ENCODE data around the gene GADD45G. TPM values are rescaled to one million over a fixed set of nuclear protein-coding genes. Genes with fewer than 3 reads are reported as not detected.

The GADD45G gene
- polyA plus RNA-seq, 1 of the 3 experiments (the other 2 are of a cell fraction) = 1.3 TPM

GRCh38 chr9:89635816-89636215 is 31.0 kb downstream of the GADD45G start:
- Histone ChIP-seq H3K4me1 (ENCODE audit: control insufficient read depth in 1 of 2, insufficient read depth in 2 of 2, low read depth in 1 of 2, low read length in 1 of 2) (peaks cover 0 to 6% of the 10 kb centered on the region in 2 experiments; a peak in 1 of 4 replicates), H3K4me2 (no peak overlapping the region), H3K36me3 (replicated peaks in 1 of 2; ENCODE audit: control insufficient read depth in 1 of 2, insufficient read depth in 2 of 2, low read length in 1 of 2) (no peaks in the 10 kb centered on the region), H3K27ac (ENCODE audit: low read depth in 2 of 2, low read length in 1 of 2) (no peak overlapping the region), H3K9me2 (no peaks in the 10 kb centered on the region), H3K27me3 (ENCODE audit: insufficient read depth) (no peaks in the 10 kb centered on the region), H3K79me2 (ENCODE audit: insufficient read depth) (no peaks in the 10 kb centered on the region), H4K20me1 (ENCODE audit: insufficient read depth) (no peaks in the 10 kb centered on the region), H3K4me3 (ENCODE audit: low read depth in 2 of 2, low read length in 1 of 2) (no peak overlapping the region), H3K9me3 (no peaks in the 10 kb centered on the region), H2AFZ (ENCODE audit: low read depth) (no peak overlapping the region), H3F3A (replicated peaks; ENCODE audit: insufficient read depth) (no peaks in the 10 kb centered on the region), H3K9ac (no peak overlapping the region)
- DNase-seq = no peak
- WGBS (ENCODE audit: low lambda C conversion rate) = no CpG with 5 or more reads among the region's 5 CpGs
- POLR2A ChIA-PET = no interaction called here
- CTCF ChIA-PET = no interaction called here
- TF ChIP-seq YY1 (IDR thresholded peaks at IDR 0.05; ENCODE audit: low read depth) (no peak), TEAD4 (IDR thresholded peaks at IDR 0.05; ENCODE audit: borderline replicate concordance, insufficient read depth) (no peak), EP300 (IDR thresholded peaks at IDR 0.05; ENCODE audit: borderline replicate concordance in 1 of 2, low read depth in 1 of 2, low read length in 1 of 2) (no peak), CHD2 (IDR thresholded peaks at IDR 0.05; ENCODE audit: low read length, partially characterized antibody) (no peak), SMC3 (IDR thresholded peaks at IDR 0.05; ENCODE audit: low read depth, low read length) (no peak), TCF12 (IDR thresholded peaks at IDR 0.05) (no peak), RAD21 (IDR thresholded peaks at IDR 0.05; ENCODE audit: low read length) (no peak), MEF2A (IDR thresholded peaks at IDR 0.05; ENCODE audit: borderline replicate concordance, low read depth) (no peak), RFX5 (IDR thresholded peaks at IDR 0.05; ENCODE audit: low read length) (no peak), PBX3 (IDR thresholded peaks at IDR 0.05) (no peak)

DNA sequence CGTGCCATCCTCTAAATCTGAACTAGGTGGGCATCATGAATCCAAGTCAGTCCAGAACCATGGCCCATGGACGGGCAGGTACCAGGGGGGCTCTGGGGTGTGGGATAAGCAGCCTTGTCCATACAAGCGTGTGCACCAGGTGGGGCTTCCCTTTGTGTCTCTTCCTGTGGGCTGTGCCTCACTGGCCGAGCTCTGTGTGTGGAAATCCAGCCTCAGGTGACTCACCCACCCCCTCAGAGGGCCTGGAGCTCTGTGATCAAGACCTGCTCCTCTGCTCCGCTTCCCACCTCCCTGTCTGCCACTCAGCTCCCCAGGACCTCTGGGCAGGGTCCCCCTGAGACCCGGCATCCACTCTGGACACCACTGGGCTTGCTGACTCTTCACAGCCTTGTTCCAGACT is 33.0 kb downstream of the GADD45G start:
- Histone ChIP-seq H3K9me2 (no peaks in the 10 kb centered on the region), H3K9ac (no peak overlapping the region), H3K27ac (ENCODE audit: low read depth in 2 of 2, low read length in 1 of 2) (no peak overlapping the region), H3K79me2 (ENCODE audit: insufficient read depth) (no peaks in the 10 kb centered on the region), H3F3A (replicated peaks; ENCODE audit: insufficient read depth) (no peaks in the 10 kb centered on the region), H3K9me3 (no peaks in the 10 kb centered on the region), H3K4me2 (no peak overlapping the region), H3K4me3 (ENCODE audit: low read depth in 2 of 2, low read length in 1 of 2) (no peak overlapping the region), H4K20me1 (ENCODE audit: insufficient read depth) (no peaks in the 10 kb centered on the region), H3K4me1 (ENCODE audit: control insufficient read depth in 1 of 2, insufficient read depth in 2 of 2, low read depth in 1 of 2, low read length in 1 of 2) (peaks cover 0 to 11% of the 10 kb centered on the region in 2 experiments; a peak in 1 of 4 replicates), H3K36me3 (replicated peaks in 1 of 2; ENCODE audit: control insufficient read depth in 1 of 2, insufficient read depth in 2 of 2, low read length in 1 of 2) (no peaks in the 10 kb centered on the region), H2AFZ (ENCODE audit: low read depth) (no peak overlapping the region), H3K27me3 (ENCODE audit: insufficient read depth) (no peaks in the 10 kb centered on the region)
- TF ChIP-seq TCF12 (IDR thresholded peaks at IDR 0.05) (no peak), POLR2AphosphoS5 (IDR thresholded peaks at IDR 0.05; ENCODE audit: low read depth, low read length) (no peak), FOSL2 (IDR thresholded peaks at IDR 0.05; ENCODE audit: borderline replicate concordance, low read depth) (no peak), EZH2phosphoT487 (IDR thresholded peaks at IDR 0.05; ENCODE audit: borderline replicate concordance, low read depth) (no peak), MXI1 (IDR thresholded peaks at IDR 0.05; ENCODE audit: low read depth, low read length) (no peak), USF1 (IDR thresholded peaks at IDR 0.05; ENCODE audit: borderline replicate concordance, low read depth) (no peak), MAX (IDR thresholded peaks at IDR 0.05; ENCODE audit: low read depth) (no peak), NFIC (IDR thresholded peaks at IDR 0.05; ENCODE audit: borderline replicate concordance) (no peak), SMC3 (IDR thresholded peaks at IDR 0.05; ENCODE audit: low read depth, low read length) (no peak), TEAD4 (IDR thresholded peaks at IDR 0.05; ENCODE audit: borderline replicate concordance, insufficient read depth) (no peak), SIN3A (IDR thresholded peaks at IDR 0.05; ENCODE audit: borderline replicate concordance, low read depth, low read length) (no peak), YY1 (IDR thresholded peaks at IDR 0.05; ENCODE audit: low read depth) (no peak)
- no peak for DNase-seq
- ChIA-PET CTCF (interaction anchor here (0.9 to 1.5 kb wide), 3 partner anchors 10 to 23 kb away, joined by 3 to 4 read pairs (median 3); no protein-coding TSS in a partner anchor), POLR2A (no interaction called here)
- WGBS (ENCODE audit: low lambda C conversion rate) = 17% methylated on average over 5 of the region's 6 CpGs
